Subcutaneous adipose tissue (tissue), 4 donors: ENCODE results near the gene UGT1A6. TPM values are rescaled to one million over a fixed set of nuclear protein-coding genes. Genes with fewer than 3 reads are reported as not detected.

Experiments
- CTCF ChIP-seq: fragments of 450-650 bp; IDR thresholded peaks from one replicate; pipeline ENCODE4 v1.5.1; 2016; ENCODE audit warnings: low read depth, mild to moderate bottlenecking, control low read depth, antibody characterized with exemption, moderate library complexity
- total RNA-seq, 4 donors: library from RNA; depleted of rRNA; stranded (reverse); fragments of >200 nt; gene quantifications; one replicate each; pipeline ENCODE4 v1.1.0, GENCODE V29; 2016

Gene UGT1A6
- total RNA-seq, 4 donors from 2014 or later, result not detected

GRCh38 chr2:233711312-233712008 is 18.8 kb downstream of the UGT1A6 start:
- no peak for TF ChIP-seq CTCF

- TF ChIP-seq CTCF, result no peak
Observed at GRCh38 chr2:233712611-233713261, 20.0 kb downstream of the UGT1A6 start, which contains the start of gene UGT1A5. Gene UGT1A5 (plus strand): TSS chr2:233712907. CDS start chr2:233712992, 85 bp downstream.

GRCh38 chr2:233713262-233713615 is 20.5 kb downstream of the UGT1A6 start:
- no peak for TF ChIP-seq CTCF

- no peak for TF ChIP-seq CTCF
Observed at GRCh38 chr2:233714121-233714520, 21.4 kb downstream of the UGT1A6 start.

- no peak for TF ChIP-seq CTCF
Observed at GRCh38 chr2:233718552-233718951, 25.9 kb downstream of the UGT1A6 start, which contains the start of gene UGT1A4. Gene UGT1A4 (plus strand): TSS chr2:233718736. CDS start chr2:233718821, 85 bp downstream.

GRCh38 chr2:233728723-233729301 is 36.1 kb downstream of the UGT1A6 start, which contains the start of gene UGT1A3:
Gene UGT1A3 (plus strand): TSS chr2:233729042. CDS start chr2:233729127, 85 bp downstream.
- TF ChIP-seq CTCF, result no peak

- TF ChIP-seq CTCF, result no peak
Observed at GRCh38 chr2:233740870-233741269, 48.2 kb downstream of the UGT1A6 start.
